ENCODE measurements around the gene RASA4B. TPM values are rescaled to one million over a fixed set of nuclear protein-coding genes. Genes with fewer than 3 reads are reported as not detected.

RASA4B gene
- total and polyA plus RNA-seq, 2 experiments from 2014 or later, result 0.99 to 1.5 TPM

- Mint-ChIP-seq H3K27me3 (ENCODE audit: insufficient read depth, low read depth, poor library complexity) (peaks cover 5% of the 10 kb centered on the region), H3K4me1 (peaks cover 4% of the 10 kb centered on the region; the same call in 1 of the 3 replicates), H3K36me3 (ENCODE audit: low read depth) (peaks cover 3% of the 10 kb centered on the region; the same call in 2 of the 3 replicates), H3K27ac (no peak overlapping the region), H3K4me3 (no peak overlapping the region), H3K9me3 (no peaks in the 10 kb centered on the region)
- 0 out of 2 replicates have a peak, but pooled peaks cover 3% of the 10 kb centered on the region for H3F3A ChIP-seq (replicated peaks; ENCODE audit: low read depth)
- H3K4me1 ChIP-seq (ENCODE audit: insufficient read depth), result no peaks in the 10 kb centered on the region
- no peaks in the 10 kb centered on the region for H3K36me3 ChIP-seq (ENCODE audit: insufficient read depth)
- H3K4me2 ChIP-seq, result no peak overlapping the region
- no peaks in the 10 kb centered on the region for H3K27me3 ChIP-seq (ENCODE audit: insufficient read depth)
- no peak overlapping the region for H2AFZ ChIP-seq
- TF ChIP-seq EZH2phosphoT487 (IDR thresholded peaks at IDR 0.05; ENCODE audit: unreplicated experiment) (no peak), JUNB (IDR thresholded peaks at IDR 0.05; ENCODE audit: unreplicated experiment) (no peak), NANOG (IDR thresholded peaks at IDR 0.05; ENCODE audit: borderline replicate concordance) (no peak), STAT1 (IDR thresholded peaks at IDR 0.05; ENCODE audit: unreplicated experiment) (no peak), CREB1 (CRISPR knock-in tag; IDR thresholded peaks at IDR 0.05; ENCODE audit: low read depth) (no peak), ZNF462 (CRISPR knock-in tag; IDR thresholded peaks at IDR 0.05) (no peak), POLR2AphosphoS5 (IDR thresholded peaks at IDR 0.05; ENCODE audit: low read depth) (no peak), EZH2 (IDR thresholded peaks at IDR 0.05; ENCODE audit: low read depth, unreplicated experiment) (no peak), ZNF114 (CRISPR knock-in tag; IDR thresholded peaks at IDR 0.05) (no peak), ETS1 (IDR thresholded peaks at IDR 0.05) (no peak), ZNF331 (CRISPR knock-in tag; IDR thresholded peaks at IDR 0.05; ENCODE audit: low read depth) (no peak), CTCF (conservative IDR thresholded peaks at IDR 0.05; ENCODE audit: low read depth in 2 of 2) (no peak)
- TF ChIP-seq, protein P1, sequence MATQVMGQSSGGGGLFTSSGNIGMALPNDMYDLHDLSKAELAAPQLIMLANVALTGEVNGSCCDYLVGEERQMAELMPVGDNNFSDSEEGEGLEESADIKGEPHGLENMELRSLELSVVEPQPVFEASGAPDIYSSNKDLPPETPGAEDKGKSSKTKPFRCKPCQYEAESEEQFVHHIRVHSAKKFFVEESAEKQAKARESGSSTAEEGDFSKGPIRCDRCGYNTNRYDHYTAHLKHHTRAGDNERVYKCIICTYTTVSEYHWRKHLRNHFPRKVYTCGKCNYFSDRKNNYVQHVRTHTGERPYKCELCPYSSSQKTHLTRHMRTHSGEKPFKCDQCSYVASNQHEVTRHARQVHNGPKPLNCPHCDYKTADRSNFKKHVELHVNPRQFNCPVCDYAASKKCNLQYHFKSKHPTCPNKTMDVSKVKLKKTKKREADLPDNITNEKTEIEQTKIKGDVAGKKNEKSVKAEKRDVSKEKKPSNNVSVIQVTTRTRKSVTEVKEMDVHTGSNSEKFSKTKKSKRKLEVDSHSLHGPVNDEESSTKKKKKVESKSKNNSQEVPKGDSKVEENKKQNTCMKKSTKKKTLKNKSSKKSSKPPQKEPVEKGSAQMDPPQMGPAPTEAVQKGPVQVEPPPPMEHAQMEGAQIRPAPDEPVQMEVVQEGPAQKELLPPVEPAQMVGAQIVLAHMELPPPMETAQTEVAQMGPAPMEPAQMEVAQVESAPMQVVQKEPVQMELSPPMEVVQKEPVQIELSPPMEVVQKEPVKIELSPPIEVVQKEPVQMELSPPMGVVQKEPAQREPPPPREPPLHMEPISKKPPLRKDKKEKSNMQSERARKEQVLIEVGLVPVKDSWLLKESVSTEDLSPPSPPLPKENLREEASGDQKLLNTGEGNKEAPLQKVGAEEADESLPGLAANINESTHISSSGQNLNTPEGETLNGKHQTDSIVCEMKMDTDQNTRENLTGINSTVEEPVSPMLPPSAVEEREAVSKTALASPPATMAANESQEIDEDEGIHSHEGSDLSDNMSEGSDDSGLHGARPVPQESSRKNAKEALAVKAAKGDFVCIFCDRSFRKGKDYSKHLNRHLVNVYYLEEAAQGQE (IDR thresholded peaks at IDR 0.05; ENCODE audit: unreplicated experiment), result no peak
- DNase-seq (ENCODE audit: low spot score) (no peak), ATAC-seq (no peak)
- H3K79me2 ChIP-seq (replicated peaks; ENCODE audit: insufficient read depth), result no peaks in the 10 kb centered on the region
- H4K20me1 ChIP-seq (replicated peaks; ENCODE audit: insufficient read depth), result no peaks in the 10 kb centered on the region; the same call in 1 of the 2 replicates
- H3K4me3 ChIP-seq, result no peak overlapping the region
- no peak overlapping the region for H3K27ac ChIP-seq (ENCODE audit: low read depth)
- H3K9me2 ChIP-seq (ENCODE audit: insufficient read depth), result no peaks in the 10 kb centered on the region
These were observed 68.4 kb downstream of the RASA4B start for GRCh38 chr7:102449136-102449535.
